Spleen (tissue), 7 donors: Measurements from ENCODE around the gene NPTX1.

Source experiments
- CTCF ChIP-seq, 11 experiments: fragments of 200-600 bp in 7 of 11; fragments of 450-650 bp in 4 of 11; sonication (generic) in 4 of 11; IDR thresholded peaks in 8 of 11; conservative IDR thresholded peaks in 3 of 11; 1 replicate in 7 of 11; 2 replicates in 4 of 11; pipeline versions ENCODE4 v1.4.0 to v1.8.0; 2016 to 2021; ENCODE audit warnings: antibody characterized with exemption in 11 of 11, inconsistent platforms in 4 of 11, mild to moderate bottlenecking in 1 of 11
- POLR2A ChIP-seq, 3 donors: fragments of 450-650 bp; IDR thresholded peaks; one replicate each; pipeline ENCODE4 v1.5.1; 2017; ENCODE audit warnings: antibody characterized with exemption in 3 of 3, mild to moderate bottlenecking in 1 of 3
- donor health status: DM: no; HTN: no; CAD: no; lungs with moderate emphysema.
- donor health status: DM: no; HTN: no; CAD: no.
- donor health status: DM: no; HTN: no; CAD: no.

GRCh38 chr17:80458016-80458415 lies 18.4 kb downstream of the NPTX1 start:
- TF ChIP-seq POLR2A (IDR thresholded peaks at IDR 0.05) (no peak), CTCF (IDR thresholded peaks at IDR 0.05 in 8 of 11, conservative IDR thresholded peaks at IDR 0.05 in 3 of 11) (no peak)
